ENCODE data around the gene SHTN1. TPM values are rescaled to one million over a fixed set of nuclear protein-coding genes. Genes with fewer than 3 reads are reported as not detected.

SHTN1 gene
- total RNA-seq, 1 experiment from 2014 or later, result 39.9 TPM

- Histone ChIP-seq H3K9me3 (ENCODE audit: low read depth, low read length, poor library complexity, severe bottlenecking) (no peaks in the 10 kb centered on the region), H3K27ac (ENCODE audit: low read depth, low read length, poor library complexity, severe bottlenecking) (no peak overlapping the region), H3K4me1 (ENCODE audit: insufficient read depth, low read length, poor library complexity, severe bottlenecking) (peaks cover 17% of the 10 kb centered on the region), H3K27me3 (replicated peaks; ENCODE audit: insufficient read depth, low read depth, low read length, poor library complexity) (no peaks in the 10 kb centered on the region), H3K4me3 (ENCODE audit: low read depth, low read length, poor library complexity, severe bottlenecking) (no peak overlapping the region), H3K36me3 (ENCODE audit: insufficient read depth, low read length, poor library complexity, severe bottlenecking) (peaks cover 6% of the 10 kb centered on the region)
- TF ChIP-seq EZH2 (IDR thresholded peaks at IDR 0.05; ENCODE audit: borderline replicate concordance, low read depth, low read length, poor library complexity, severe bottlenecking) (no peak), CTCF (conservative IDR thresholded peaks at IDR 0.05; ENCODE audit: low read depth, low read length) (no peak)
- ChIA-PET CTCF (no interaction called here), POLR2A (ENCODE audit: low non-redundant PET) (no interaction called here)
- intact Hi-C loops (cut with micrococcal nuclease; ENCODE audit: unreplicated experiment), result no loop called here
- no TSS peak for BruUV-seq (replicated peaks)
- DNase-seq (ENCODE audit: low spot score), result no peak
Measured at GRCh38 chr10:116944911-116945310, 60.1 kb downstream of the SHTN1 start.

GRCh38 chr10:116931806-116932205, 73.2 kb downstream of the SHTN1 start:
- POLR2A ChIA-PET (ENCODE audit: low non-redundant PET), result no interaction called here
- H3K36me3 ChIP-seq (ENCODE audit: insufficient read depth, low read length, poor library complexity, severe bottlenecking), result peaks cover 19% of the 10 kb centered on the region
- no peak overlapping the region for H3K27ac ChIP-seq (ENCODE audit: low read depth, low read length, poor library complexity, severe bottlenecking)
- no peak overlapping the region for H3K4me3 ChIP-seq (ENCODE audit: low read depth, low read length, poor library complexity, severe bottlenecking)
- H3K27me3 ChIP-seq (replicated peaks; ENCODE audit: insufficient read depth, low read depth, low read length, poor library complexity), result no peaks in the 10 kb centered on the region
- no TSS peak for BruUV-seq (replicated peaks)
- no peak for DNase-seq (ENCODE audit: low spot score)
- no peaks in the 10 kb centered on the region for H3K9me3 ChIP-seq (ENCODE audit: low read depth, low read length, poor library complexity, severe bottlenecking)
- intact Hi-C loops (cut with micrococcal nuclease; ENCODE audit: unreplicated experiment), result no loop called here
- TF ChIP-seq CTCF (conservative IDR thresholded peaks at IDR 0.05; ENCODE audit: low read depth, low read length) (no peak), EZH2 (IDR thresholded peaks at IDR 0.05; ENCODE audit: borderline replicate concordance, low read depth, low read length, poor library complexity, severe bottlenecking) (no peak)
- CTCF ChIA-PET, result no interaction called here
- H3K4me1 ChIP-seq (ENCODE audit: insufficient read depth, low read length, poor library complexity, severe bottlenecking), result no peaks in the 10 kb centered on the region

GRCh38 chr10:116926426-116926825, 78.6 kb downstream of the SHTN1 start:
- CTCF ChIA-PET, result interaction anchor here (0.6 kb wide), 1 partner anchor 15 kb away, joined by 3 read pairs; no protein-coding TSS in a partner anchor

More at GRCh38 chr10:116926426-116926825, 78.6 kb downstream of the SHTN1 start:
- Histone ChIP-seq H3K27ac (ENCODE audit: low read depth, low read length, poor library complexity, severe bottlenecking) (no peak overlapping the region), H3K27me3 (replicated peaks; ENCODE audit: insufficient read depth, low read depth, low read length, poor library complexity) (no peaks in the 10 kb centered on the region), H3K4me1 (ENCODE audit: insufficient read depth, low read length, poor library complexity, severe bottlenecking) (no peaks in the 10 kb centered on the region), H3K36me3 (ENCODE audit: insufficient read depth, low read length, poor library complexity, severe bottlenecking) (peaks cover 20% of the 10 kb centered on the region), H3K9me3 (ENCODE audit: low read depth, low read length, poor library complexity, severe bottlenecking) (no peaks in the 10 kb centered on the region), H3K4me3 (ENCODE audit: low read depth, low read length, poor library complexity, severe bottlenecking) (no peak overlapping the region)
- no TSS peak for BruUV-seq (replicated peaks)
- TF ChIP-seq EZH2 (IDR thresholded peaks at IDR 0.05; ENCODE audit: borderline replicate concordance, low read depth, low read length, poor library complexity, severe bottlenecking) (no peak), CTCF (conservative IDR thresholded peaks at IDR 0.05; ENCODE audit: low read depth, low read length) (no peak)
- intact Hi-C loops (cut with micrococcal nuclease; ENCODE audit: unreplicated experiment), result no loop called here
- DNase-seq (ENCODE audit: low spot score), result peak; percentile 24
- POLR2A ChIA-PET (ENCODE audit: low non-redundant PET), result no interaction called here
